Activated CD8-positive, alpha-beta memory T cell treated with anti-CD3 and anti-CD28 coated beads, Interleukin-2, amount 50 U/mL, for 24 hours (primary cell): Measurements from ENCODE around the gene WDR26.
"Not testable (repeated sequence)": the region's sequence is repeated elsewhere in the genome, so short reads cannot be mapped to it uniquely, and the experiment has no call there.

Source experiments
- DNase-seq: peaks from one replicate; pipeline ENCODE4 v3.0.0-alpha.2; 2020; ENCODE audit errors: extremely low read depth

Gene WDR26

GRCh38 chr1:224348137-224348536 lies 86.5 kb downstream of the WDR26 start:
- no peak for DNase-seq

GRCh38 chr1:224343679-224344078 lies 90.9 kb downstream of the WDR26 start:
- DNase-seq: no peak

GRCh38 chr1:224340453-224341384 lies 93.9 kb downstream of the WDR26 start:
- DNase-seq: not testable (repeated sequence)

- DNase-seq: no peak
These were observed 95.1 kb downstream of the WDR26 start for GRCh38 chr1:224339442-224340033.

GRCh38 chr1:224338150-224338838 lies 96.3 kb downstream of the WDR26 start:
- no peak for DNase-seq
